B cell (primary cell): ENCODE data around the gene SLC17A8. TPM values are rescaled to one million over a fixed set of nuclear protein-coding genes. Genes with fewer than 3 reads are reported as not detected.

Source experiments
- ATAC-seq: fragments of 200-7000 bp; cut with Tn5 transposase; one replicate; pipeline ENCODE4 v1.10.0; 2021; ENCODE audit warnings: low read depth, mild to moderate bottlenecking, moderate number of reproducible peaks, moderate library complexity
- CTCF ChIA-PET: fragments of 350-600 bp; sonication (Branson Sonifier 250); formaldehyde crosslinking; loops from one replicate; lab custom pipeline; 2021; ENCODE audit warnings: antibody characterized with exemption, inconsistent platforms; lab: Charles Lee
- POLR2A ChIA-PET: fragments of 350-600 bp; sonication (Branson Sonifier 250); formaldehyde crosslinking; loops from one replicate; lab custom pipeline; 2021; ENCODE audit warnings: antibody characterized with exemption; lab: Charles Lee
- DNase-seq: peaks from one replicate; pipeline ENCODE4 v3.0.0; 2013
- H2AFZ ChIP-seq: 2 replicates; pipeline ENCODE4 v1.6.1; 2012; ENCODE audit warnings: mild to moderate bottlenecking, low read depth, low read length; ENCODE audit not compliant: insufficient read depth, poor library complexity, severe bottlenecking
- H3K27ac ChIP-seq, 2 donors: 1 replicate in 1 of 2; 2 replicates in 1 of 2; pipeline ENCODE4 v1.5.1; 2012 to 2013; ENCODE audit warnings: low read length in 2 of 2, mild to moderate bottlenecking in 2 of 2, moderate library complexity in 1 of 2
- H3K27me3 ChIP-seq, 4 experiments: fragments of 200-600 bp in 1 of 4; sonication (generic) in 1 of 4; replicated peaks in 1 of 4; 1 replicate in 2 of 4; 2 replicates in 2 of 4; pipeline versions ENCODE4 v1.6.1 to v1.7.0; 2013 to 2016; ENCODE audit warnings: low read length in 3 of 4, mild to moderate bottlenecking in 2 of 4, mixed read lengths in 1 of 4, moderate library complexity in 1 of 4; ENCODE audit not compliant: insufficient read depth in 4 of 4, control insufficient read depth in 3 of 4; ENCODE audit errors: control extremely low read depth in 1 of 4
- H3K36me3 ChIP-seq, 2 experiments: replicated peaks in 1 of 2; 1 replicate in 1 of 2; 2 replicates in 1 of 2; pipeline versions ENCODE4 v1.6.1 to v1.7.1; 2013; ENCODE audit warnings: low read length in 1 of 2; ENCODE audit not compliant: insufficient read depth in 2 of 2, control insufficient read depth in 1 of 2; ENCODE audit errors: control extremely low read depth in 1 of 2, extremely low read depth in 1 of 2
- H3K4me1 ChIP-seq, 2 donors: fragments of 200-600 bp in 1 of 2; sonication (generic) in 1 of 2; 1 replicate in 1 of 2; 2 replicates in 1 of 2; pipeline versions ENCODE4 v1.5.1 to v1.6.1; 2013 to 2017; ENCODE audit warnings: low read length in 2 of 2; ENCODE audit not compliant: control insufficient read depth in 2 of 2, insufficient read depth in 2 of 2
- H3K4me2 ChIP-seq: replicated peaks from 2 replicates; pipeline ENCODE3; 2012; ENCODE audit warnings: mild to moderate bottlenecking, low read depth, low read length; ENCODE audit not compliant: poor library complexity, severe bottlenecking
- H3K4me3 ChIP-seq, 5 experiments: fragments of 200-600 bp in 1 of 5; sonication (generic) in 1 of 5; 1 replicate in 3 of 5; 2 replicates in 2 of 5; pipeline versions ENCODE4 v1.5.1 to v1.7.0; 2011 to 2016; ENCODE audit warnings: low read length in 4 of 5, mild to moderate bottlenecking in 4 of 5, low read depth in 2 of 5, control low read depth in 1 of 5, moderate library complexity in 1 of 5; ENCODE audit not compliant: insufficient read depth in 1 of 5; ENCODE audit errors: control extremely low read depth in 1 of 5, extremely low read depth in 1 of 5
- H3K79me2 ChIP-seq: fragments of 200-600 bp; sonication (generic); one replicate; pipeline ENCODE4 v1.6.0; 2016; ENCODE audit warnings: low read length; ENCODE audit not compliant: control insufficient read depth, insufficient read depth
- H3K9ac ChIP-seq: fragments of 200-600 bp; sonication (generic); 2 replicates; pipeline ENCODE4 v1.6.1; 2017; ENCODE audit warnings: mild to moderate bottlenecking, low read length, moderate library complexity
- H3K9me3 ChIP-seq, 3 donors: one replicate each; pipeline versions ENCODE4 v1.6.1 to v1.7.1; 2013; ENCODE audit warnings: low read length in 2 of 3; ENCODE audit not compliant: control insufficient read depth in 2 of 3, insufficient read depth in 1 of 3; ENCODE audit errors: control extremely low read depth in 1 of 3
- H4K20me1 ChIP-seq: 2 replicates; pipeline ENCODE4 v1.6.0; 2012; ENCODE audit warnings: mild to moderate bottlenecking, low read length; ENCODE audit not compliant: insufficient read depth, control insufficient read depth, poor library complexity, severe bottlenecking
- H3K27ac Mint-ChIP-seq: one replicate; pipeline ENCODE4 v1.8.0; 2021; ENCODE audit warnings: mixed read lengths
- H3K27me3 Mint-ChIP-seq: one replicate; pipeline ENCODE4 v1.8.0; 2021; ENCODE audit warnings: mixed read lengths
- H3K4me1 Mint-ChIP-seq: one replicate; pipeline ENCODE4 v1.8.0; 2021; ENCODE audit warnings: mixed read lengths
- H3K4me3 Mint-ChIP-seq: one replicate; pipeline ENCODE4 v1.8.0; 2021; ENCODE audit warnings: mixed read lengths
- H3K9me3 Mint-ChIP-seq: one replicate; pipeline ENCODE4 v1.8.0; 2022; ENCODE audit warnings: mixed read lengths; ENCODE audit not compliant: insufficient read depth
- CTCF ChIP-seq: fragments of 200-600 bp; IDR thresholded peaks from one replicate; pipeline ENCODE4 v1.8.0; 2022; ENCODE audit warnings: antibody characterized with exemption, mild to moderate bottlenecking
- EZH2 ChIP-seq: IDR thresholded peaks from 2 replicates; pipeline ENCODE4 v1.6.1; 2012; ENCODE audit warnings: borderline replicate concordance, low read depth, mild to moderate bottlenecking, moderate library complexity, low read length; ENCODE audit not compliant: insufficient read depth, poor library complexity, severe bottlenecking
- WGBS: methylation state at CpG from one replicate; pipeline ENCODE4 v1.1.5; 2013; ENCODE audit warnings: missing lambda C conversion rate; ENCODE audit not compliant: insufficient coverage; 5-methylcytosine and 5-hydroxymethylcytosine counted together
- intact Hi-C: fragments of 100-400 bp; cut with micrococcal nuclease; formaldehyde crosslinking; loops from one replicate; pipeline ENCODE4 v1.10.0; 2022
- polyA plus RNA-seq: library from polyadenylated mRNA; depleted of rRNA; stranded (reverse); fragments of >200 nt; gene quantifications from 2 replicates; pipeline ENCODE4 v1.2.3, GENCODE V29; 2012
- total RNA-seq, 2 donors: library from RNA; stranded (reverse); fragments of 120-200 nt in 1 of 2; gene quantifications; 1 replicate in 1 of 2; 2 replicates in 1 of 2; pipeline versions ENCODE4 v1.2.3 to v1.2.4, GENCODE V29; 2013 to 2022

SLC17A8 gene
- total and polyA plus RNA-seq, 2 donors (not counting 1 experiment from before 2014, with no cell fraction given): not detected

GRCh38 chr12:100332852-100333251 is 24.0 kb upstream of the SLC17A8 start:
- no peak overlapping the region for H3K27ac Mint-ChIP-seq
- H3K4me1 Mint-ChIP-seq: no peaks in the 10 kb centered on the region
- H3K4me2 ChIP-seq: no peak overlapping the region
- no peaks in the 10 kb centered on the region for H4K20me1 ChIP-seq
- ATAC-seq (no peak), DNase-seq (no peak)
- H3K4me3 Mint-ChIP-seq: no peak overlapping the region
- no peaks in the 10 kb centered on the region for H3K79me2 ChIP-seq
- WGBS: 90% methylated on average over 1 of the region's 2 CpGs
- H3K4me1 ChIP-seq: no peaks in the 10 kb centered on the region
- no peaks in the 10 kb centered on the region for H3K9me3 ChIP-seq
- TF ChIP-seq CTCF (no peak), EZH2 (no peak)
- no peaks in the 10 kb centered on the region for H3K27me3 ChIP-seq
- POLR2A ChIA-PET: no interaction called here
- intact Hi-C loops: no loop called here
- no peaks in the 10 kb centered on the region for H3K9me3 Mint-ChIP-seq
- H3K36me3 ChIP-seq: peaks cover 15 to 54% of the 10 kb centered on the region in 2 experiments
- H3K27me3 Mint-ChIP-seq: no peaks in the 10 kb centered on the region
- no peak overlapping the region for H3K27ac ChIP-seq
- no peak overlapping the region for H3K4me3 ChIP-seq
- H2AFZ ChIP-seq: no peak overlapping the region
- no peak overlapping the region for H3K9ac ChIP-seq
- CTCF ChIA-PET: no interaction called here

- Histone ChIP-seq H3K9me3 (no peaks in the 10 kb centered on the region), H3K4me2 (no peak overlapping the region), H2AFZ (no peak overlapping the region), H3K4me1 (no peaks in the 10 kb centered on the region), H3K79me2 (no peaks in the 10 kb centered on the region), H3K27me3 (no peaks in the 10 kb centered on the region), H3K9ac (no peak overlapping the region), H3K4me3 (no peak overlapping the region), H3K27ac (no peak overlapping the region), H3K36me3 (peaks cover 20 to 35% of the 10 kb centered on the region in 2 experiments), H4K20me1 (no peaks in the 10 kb centered on the region)
- intact Hi-C loops: no loop called here
- POLR2A ChIA-PET: no interaction called here
- CTCF ChIA-PET: no interaction called here
- Mint-ChIP-seq H3K4me1 (no peaks in the 10 kb centered on the region), H3K27ac (no peak overlapping the region), H3K4me3 (no peak overlapping the region), H3K27me3 (no peaks in the 10 kb centered on the region), H3K9me3 (no peaks in the 10 kb centered on the region)
- ATAC-seq: no peak
- DNase-seq: no peak
- no peak for TF ChIP-seq EZH2
- no peak for TF ChIP-seq CTCF
- no CpG with 5 or more reads among the region's 3 CpGs for WGBS
Observed at GRCh38 chr12:100337299-100337698, 19.6 kb upstream of the SLC17A8 start.
